NCI-H2196 (cell line): ENCODE data around the gene INHBA.

Source experiments
- DNase-seq: peaks from one replicate; lab custom pipeline; 2025; ENCODE audit not compliant: unreplicated experiment; lab: John Stamatoyannopoulos, UW

INHBA gene

DNA sequence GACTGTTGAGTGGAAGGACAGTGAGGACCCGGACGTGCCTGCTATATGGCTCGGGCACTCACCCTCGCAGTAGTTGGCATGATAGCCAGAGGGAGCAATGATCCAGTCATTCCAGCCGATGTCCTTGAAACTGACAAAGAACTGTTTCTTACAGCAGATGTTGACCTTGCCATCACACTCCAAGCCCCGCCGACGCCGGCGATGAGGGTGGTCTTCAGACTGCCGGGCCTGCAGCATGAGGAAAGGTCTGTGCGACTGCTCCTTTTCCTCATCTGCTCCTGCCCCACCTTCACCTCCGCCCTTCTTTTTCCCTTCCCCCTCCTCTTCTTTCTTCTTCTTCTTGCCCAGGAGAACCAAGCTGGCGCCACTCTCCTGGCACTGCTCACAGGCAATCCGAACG lies 13.1 kb downstream of the INHBA start:
- no peak for DNase-seq

DNA sequence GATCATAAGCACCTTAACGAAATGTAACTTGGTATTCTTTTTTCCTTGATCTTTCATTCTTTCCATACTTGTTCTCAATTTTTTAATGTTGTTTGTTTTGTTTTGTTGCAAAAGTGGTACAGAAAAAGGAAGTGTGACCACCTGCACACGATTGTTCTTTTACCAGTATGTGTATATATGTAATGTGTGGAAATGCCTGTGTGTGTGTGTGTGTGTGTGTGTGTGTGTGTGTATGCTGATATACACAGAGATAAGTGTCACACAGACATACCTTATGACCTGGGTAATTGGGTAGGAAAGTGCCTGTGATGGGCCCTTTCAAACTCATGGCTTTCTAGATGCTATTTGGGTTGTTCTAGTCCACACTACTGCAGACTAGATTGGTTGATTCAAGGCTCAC lies 14.0 kb downstream of the INHBA start:
- no peak for DNase-seq

DNA sequence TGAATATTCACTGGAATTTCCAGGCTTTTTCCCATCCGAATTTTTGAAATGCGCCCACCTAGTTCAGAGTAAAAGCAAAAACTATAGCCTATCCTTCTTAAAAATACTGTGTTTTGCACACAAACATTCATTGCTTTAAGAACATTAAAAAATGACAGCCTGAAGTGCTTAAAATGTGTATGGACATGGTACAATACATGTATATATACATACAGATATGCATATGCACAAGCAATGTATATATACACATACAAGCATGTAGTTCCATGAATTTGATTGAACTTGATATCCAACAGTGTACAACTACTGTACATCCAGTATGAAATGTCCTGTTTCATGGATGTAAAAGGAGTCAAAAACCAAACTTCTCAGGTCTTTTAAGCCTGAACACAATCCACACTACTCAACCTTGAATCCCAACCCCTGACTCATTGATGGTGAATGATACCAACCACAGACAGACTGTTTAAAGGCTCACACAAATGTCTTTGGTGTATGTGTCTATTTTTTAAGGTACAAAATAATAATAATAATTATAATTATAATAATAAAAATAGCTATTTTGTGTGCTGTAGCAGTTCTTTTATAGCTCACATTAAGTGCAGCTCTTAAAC lies 14.8 kb downstream of the INHBA start:
- no peak for DNase-seq

DNA sequence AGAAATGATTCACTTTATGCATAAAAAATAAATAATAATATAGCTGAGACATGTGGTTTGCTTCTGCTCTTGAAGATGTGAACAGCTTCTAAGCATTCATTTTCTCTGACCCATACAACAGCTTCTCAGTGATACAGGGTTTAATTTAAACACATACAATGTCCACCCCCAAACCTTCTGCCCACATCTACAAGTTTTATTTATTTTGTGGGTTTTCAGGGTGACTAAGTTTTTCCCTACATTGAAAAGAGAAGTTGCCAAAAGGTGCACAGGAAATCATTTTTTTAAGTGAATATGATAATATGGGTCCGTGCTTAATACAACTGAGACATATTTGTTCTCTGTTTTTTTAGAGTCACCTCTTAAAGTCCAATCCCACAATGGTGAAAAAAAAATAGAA lies 17.2 kb downstream of the INHBA start:
- DNase-seq = no peak

DNA sequence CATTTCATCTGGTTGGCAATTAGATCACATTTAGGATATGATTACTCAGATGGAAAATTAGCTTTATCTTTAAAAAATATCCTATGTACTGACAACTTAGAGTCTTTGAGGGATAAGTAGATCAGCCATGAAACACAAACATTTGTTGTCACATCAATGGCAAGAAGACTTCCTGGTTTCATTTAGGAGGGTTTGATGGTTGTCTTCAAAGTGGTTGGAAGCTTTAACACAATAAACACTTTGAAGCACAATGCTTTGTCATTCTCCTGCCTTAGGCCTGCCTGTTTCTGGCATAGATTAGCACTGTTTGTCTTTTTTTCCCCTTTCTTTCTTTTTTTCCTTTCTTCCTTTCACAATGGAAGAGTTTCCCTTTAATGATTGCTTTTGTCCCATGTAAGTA lies 20.5 kb downstream of the INHBA start:
- DNase-seq = no peak

DNA sequence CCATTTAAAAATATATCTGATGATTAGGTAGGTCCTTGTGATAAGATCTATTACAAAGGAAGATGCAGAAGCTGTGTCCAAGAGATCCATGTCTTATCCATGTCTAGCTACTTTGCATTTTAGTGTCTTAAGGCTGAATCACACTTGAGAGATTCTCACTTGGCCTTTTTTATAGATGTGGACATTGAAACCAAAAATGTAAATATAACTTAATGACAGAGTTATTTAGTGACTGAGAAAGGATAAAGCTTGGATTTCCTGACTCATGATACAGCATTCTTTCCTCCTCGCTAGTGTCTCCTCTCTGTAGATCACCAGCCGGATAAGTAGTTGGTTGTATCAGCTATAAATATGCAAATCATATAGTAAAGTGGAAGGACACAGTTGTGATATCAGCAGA lies 23.3 kb downstream of the INHBA start:
- no peak for DNase-seq

DNA sequence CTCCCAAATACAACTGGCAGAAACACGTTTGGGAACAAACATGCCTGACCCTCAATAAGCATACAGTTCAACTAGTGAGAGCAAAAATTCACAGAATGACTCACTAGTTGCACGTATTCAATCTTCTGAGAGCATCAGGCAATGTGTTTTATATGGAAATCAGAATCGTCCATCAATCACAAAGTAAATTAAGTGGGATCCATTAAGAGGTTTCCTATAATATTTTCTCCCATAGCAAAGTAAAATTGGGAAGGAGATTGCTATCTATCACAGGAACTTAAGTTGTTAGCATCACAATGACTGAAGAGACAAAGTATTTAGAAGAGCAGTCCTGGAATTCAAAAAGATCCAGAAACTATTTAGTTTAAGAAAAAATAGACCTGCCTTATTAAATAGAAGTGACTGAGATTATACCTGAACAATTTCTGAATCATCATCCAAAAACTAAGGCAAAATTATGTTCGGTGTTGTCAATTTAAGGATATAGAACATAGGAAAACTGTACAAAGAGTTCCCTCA lies 28.3 kb downstream of the INHBA start:
- DNase-seq = no peak

DNA sequence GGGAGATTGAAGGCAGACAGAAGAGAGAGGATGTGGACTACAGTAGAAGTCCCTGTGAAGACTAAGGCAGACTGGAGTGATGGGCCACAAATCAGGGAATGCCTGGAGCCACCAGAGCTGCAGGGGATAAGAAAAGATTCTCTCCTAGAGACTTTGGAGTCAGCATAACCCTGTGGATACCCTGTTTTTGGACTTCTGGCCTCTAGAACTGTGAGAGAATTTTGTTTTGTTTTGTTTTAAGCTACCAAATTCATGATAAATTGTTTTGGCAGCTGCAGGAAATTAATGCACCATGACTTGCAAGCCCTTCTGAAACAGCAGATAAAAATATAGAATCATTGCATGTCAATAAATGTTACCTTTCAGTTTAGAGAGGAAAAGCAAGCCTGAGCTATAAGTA lies 41.3 kb downstream of the INHBA start:
- DNase-seq = no peak

DNA sequence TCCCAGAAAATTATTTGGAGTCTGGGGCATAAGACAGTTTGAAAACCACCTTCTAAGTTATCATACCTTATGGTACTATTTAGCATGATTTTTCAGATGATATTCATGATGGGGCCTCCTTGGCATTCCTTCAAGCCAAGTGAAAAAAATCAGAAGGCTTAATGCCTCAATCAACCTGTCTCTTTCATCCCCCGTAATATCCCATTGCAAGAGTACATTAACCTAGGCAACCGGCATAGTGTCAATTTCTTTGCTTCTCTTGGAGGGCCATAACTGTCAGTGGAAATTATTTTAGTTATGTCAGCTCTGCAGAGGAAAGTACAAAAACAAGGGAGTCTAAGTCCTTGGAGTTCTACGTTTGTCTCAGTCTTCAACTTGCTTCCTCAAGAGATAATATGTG lies 43.4 kb downstream of the INHBA start:
- DNase-seq = no peak

DNA sequence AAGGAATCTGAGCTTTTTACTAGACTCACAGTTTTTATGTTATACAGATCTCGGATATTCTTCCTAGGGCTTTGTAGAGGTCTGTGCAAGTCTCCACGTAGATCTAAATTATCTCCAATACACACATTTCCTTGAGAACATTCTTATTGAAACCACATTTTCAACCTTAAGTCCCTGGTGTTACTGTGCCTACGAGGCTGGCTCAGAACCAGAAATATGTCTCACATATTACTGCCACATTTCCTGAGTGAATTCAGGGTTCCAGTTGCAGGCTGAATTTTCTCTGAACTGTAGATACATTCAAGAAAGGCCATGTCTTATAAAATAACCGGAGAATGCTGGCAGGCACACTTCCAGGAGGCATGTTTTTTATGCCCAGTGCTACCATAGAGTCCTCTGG lies 46.5 kb downstream of the INHBA start:
- no peak for DNase-seq

DNA sequence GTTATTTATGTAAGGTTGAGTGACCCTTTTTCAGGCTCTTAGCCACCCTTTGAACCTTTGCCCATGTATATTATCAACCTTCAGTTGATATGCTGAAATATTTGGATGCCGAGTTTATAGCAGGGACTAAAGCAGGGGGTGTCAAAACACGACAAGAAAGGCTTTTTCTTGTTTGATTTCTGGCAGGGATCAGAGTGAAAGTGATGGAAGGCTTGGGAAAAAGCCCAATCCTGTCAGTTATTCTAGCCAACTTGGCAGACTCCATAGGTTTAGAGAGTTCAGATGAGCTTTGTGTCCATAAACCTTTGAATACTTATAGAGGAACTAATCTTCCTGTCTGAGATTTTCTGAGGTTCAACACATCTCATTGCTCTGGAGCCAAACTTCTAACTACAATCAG lies 47.5 kb downstream of the INHBA start:
- no peak for DNase-seq

DNA sequence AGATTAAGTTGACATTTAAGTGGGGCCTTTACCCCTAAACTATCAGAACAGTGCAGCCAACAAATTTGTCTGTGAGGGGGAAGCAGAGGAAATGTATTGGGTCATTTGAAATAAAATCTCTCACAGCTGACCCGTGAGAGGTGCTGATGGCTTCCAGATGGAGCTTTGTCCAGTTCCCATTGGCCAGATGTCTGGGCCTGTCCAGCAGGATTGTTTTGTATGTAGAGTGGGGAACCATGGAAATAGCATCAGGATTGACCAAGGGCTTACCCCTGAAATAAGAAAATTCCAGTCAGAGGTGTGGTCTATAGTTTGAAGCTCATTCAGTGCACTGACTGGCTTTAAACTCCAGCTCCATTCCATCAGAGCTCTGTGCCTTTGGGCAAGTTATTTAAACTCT lies 50.6 kb downstream of the INHBA start:
- no peak for DNase-seq

DNA sequence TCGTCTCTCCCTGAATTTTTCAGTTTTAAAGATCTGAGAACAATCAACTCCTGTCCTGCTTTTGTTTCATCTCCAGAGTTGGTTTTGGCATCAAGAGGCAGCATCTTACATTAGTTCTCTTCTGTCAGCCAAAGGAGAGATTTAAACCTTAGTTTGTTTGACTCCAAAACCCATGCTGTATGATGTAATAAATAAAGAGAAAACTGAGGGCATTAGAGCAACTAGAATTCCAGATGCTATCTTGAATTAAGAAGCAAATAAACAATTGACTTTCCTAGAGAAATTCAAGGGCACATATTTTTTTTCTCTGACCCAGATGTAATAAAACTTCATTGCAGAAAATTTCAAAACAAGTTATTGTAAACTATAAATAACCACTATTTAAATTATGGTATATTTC lies 54.4 kb downstream of the INHBA start:
- DNase-seq = no peak

DNA sequence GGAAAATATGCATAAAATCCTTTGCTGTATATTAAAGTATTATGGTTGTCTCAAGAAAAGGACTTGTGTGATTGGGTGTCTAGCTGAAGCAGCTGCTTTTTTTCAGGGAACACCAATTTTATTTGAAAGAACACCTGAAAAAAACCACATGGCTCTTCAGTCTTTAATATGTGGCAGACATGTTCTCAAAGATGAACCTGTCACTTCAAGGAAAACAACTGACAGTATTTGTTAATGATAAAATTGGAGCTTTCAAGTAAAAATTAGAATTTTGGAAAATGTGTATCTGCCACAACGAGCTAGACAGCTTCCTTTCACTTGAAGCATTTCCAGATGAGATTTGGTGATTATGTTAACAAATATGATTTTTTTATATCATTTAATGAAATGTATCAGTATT lies 59.3 kb downstream of the INHBA start:
- no peak for DNase-seq

DNA sequence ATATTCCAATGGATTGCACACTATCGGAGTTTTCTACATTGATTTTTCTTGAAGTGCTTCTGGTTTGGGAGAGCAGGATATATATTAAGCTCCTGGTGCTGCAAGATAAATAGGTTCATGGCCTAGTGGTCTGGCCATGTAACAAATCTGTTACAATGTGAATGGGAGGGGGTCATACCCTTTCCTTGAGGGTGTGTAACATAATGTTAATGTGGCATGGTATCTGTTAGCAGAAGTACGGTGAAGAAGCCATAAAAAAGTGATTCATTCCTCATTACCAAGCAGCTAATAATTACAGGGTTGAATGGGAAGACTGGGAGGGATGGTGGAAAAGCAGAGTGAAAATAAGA lies 61.2 kb downstream of the INHBA start:
- no peak for DNase-seq

DNA sequence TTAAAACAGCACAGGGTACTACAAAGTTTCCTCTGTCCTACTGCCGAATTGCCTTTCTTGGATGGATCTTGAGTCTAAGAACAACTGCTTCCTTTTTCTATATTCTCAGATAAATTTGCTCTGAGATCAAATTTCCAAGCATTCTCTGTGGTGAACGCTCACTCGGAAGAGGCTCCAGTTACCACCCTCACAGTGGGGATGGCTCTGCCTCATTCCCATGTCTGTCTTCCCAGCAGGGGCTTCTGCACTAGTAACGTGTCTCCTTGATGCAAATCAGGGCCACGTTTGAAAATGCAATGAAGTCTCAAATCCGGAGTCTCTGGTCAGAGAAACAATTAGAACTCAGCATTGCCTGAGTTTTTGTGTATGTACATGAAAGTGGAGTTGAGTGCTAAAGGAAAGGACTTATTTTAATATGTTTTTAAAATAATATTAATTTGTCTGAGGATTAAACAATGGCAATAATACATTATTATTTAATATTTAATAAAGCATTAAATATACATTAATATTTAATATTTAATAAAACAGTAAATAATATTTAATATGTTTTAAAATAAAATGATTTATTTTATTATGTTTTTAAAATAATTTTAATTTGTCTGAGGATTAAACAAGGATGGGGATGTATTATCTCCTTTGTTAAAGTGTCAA lies 61.8 kb downstream of the INHBA start:
- no peak for DNase-seq

DNA sequence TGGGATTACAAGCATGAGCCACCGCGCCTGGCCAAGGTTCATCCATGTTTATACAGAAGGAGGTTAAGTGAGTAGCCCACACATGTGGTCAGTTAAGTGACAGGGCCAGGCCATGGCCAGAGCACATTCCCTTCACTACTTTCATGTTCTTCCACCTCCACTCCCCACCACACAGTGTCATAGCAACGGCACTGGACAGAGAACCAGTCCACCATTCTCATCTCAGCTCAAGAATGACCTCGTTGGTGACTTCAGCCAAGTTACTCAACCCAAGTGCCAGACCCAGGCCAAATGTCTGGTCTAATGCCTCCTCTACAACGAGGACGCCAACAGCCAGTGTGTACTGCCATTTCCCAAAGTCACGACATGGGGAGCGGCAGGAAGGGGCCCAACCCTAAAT lies 62.4 kb downstream of the INHBA start:
- no peak for DNase-seq

DNA sequence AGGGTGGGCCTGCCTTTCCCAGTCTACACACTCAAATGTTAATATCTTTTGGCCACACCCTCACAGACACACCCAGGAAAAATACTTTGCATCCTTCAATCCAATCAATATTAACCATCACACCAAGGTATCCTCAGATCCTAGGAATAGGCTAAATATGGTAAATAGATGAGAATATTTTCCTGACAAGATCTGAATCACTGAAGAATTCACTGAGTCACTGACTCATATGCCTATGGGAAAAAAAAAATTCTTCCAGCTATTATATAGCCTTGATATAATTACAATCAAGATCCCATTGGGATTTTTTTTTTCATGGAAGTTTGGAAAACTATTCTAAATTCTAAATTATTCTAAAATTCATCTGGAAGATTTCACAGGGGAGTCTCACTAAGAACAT lies 65.8 kb downstream of the INHBA start:
- DNase-seq = no peak
